ENCODE results near the gene SLC7A11.

Gene SLC7A11

GRCh38 chr4:138199568-138200235 lies 42.4 kb downstream of the SLC7A11 start:
- H3K4me3 ChIP-seq (ENCODE audit: low read length): peak overlapping the region; percentile 3
- no peak overlapping the region for H3K9ac ChIP-seq (ENCODE audit: low read length)
- no peaks in the 10 kb centered on the region for H3K36me3 ChIP-seq (ENCODE audit: control insufficient read depth, insufficient read depth, low read length)
- no peaks in the 10 kb centered on the region for H3K27me3 ChIP-seq (ENCODE audit: control insufficient read depth, insufficient read depth, low read length)
- no peaks in the 10 kb centered on the region for H3K4me1 ChIP-seq (ENCODE audit: control insufficient read depth, insufficient read depth, low read length)
- no peak overlapping the region for H3K27ac ChIP-seq (ENCODE audit: low read depth, low read length)

GRCh38 chr4:138196153-138196552 lies 46.0 kb downstream of the SLC7A11 start:
- Histone ChIP-seq H3K27ac (ENCODE audit: low read depth, low read length) (no peak overlapping the region), H3K9ac (ENCODE audit: low read length) (no peak overlapping the region), H3K27me3 (ENCODE audit: control insufficient read depth, insufficient read depth, low read length) (no peaks in the 10 kb centered on the region), H3K4me1 (ENCODE audit: control insufficient read depth, insufficient read depth, low read length) (no peaks in the 10 kb centered on the region), H3K36me3 (ENCODE audit: control insufficient read depth, insufficient read depth, low read length) (no peaks in the 10 kb centered on the region), H3K4me3 (ENCODE audit: low read length) (no peak overlapping the region)

GRCh38 chr4:138193963-138194362 lies 48.2 kb downstream of the SLC7A11 start:
- H3K27me3 ChIP-seq (ENCODE audit: control insufficient read depth, insufficient read depth, low read length): no peaks in the 10 kb centered on the region
- H3K4me3 ChIP-seq (ENCODE audit: low read length): no peak overlapping the region
- H3K9ac ChIP-seq (ENCODE audit: low read length): no peak overlapping the region
- no peaks in the 10 kb centered on the region for H3K36me3 ChIP-seq (ENCODE audit: control insufficient read depth, insufficient read depth, low read length)
- no peaks in the 10 kb centered on the region for H3K4me1 ChIP-seq (ENCODE audit: control insufficient read depth, insufficient read depth, low read length)
- no peak overlapping the region for H3K27ac ChIP-seq (ENCODE audit: low read depth, low read length)

GRCh38 chr4:138192113-138192512 lies 50.0 kb downstream of the SLC7A11 start:
- Histone ChIP-seq H3K4me1 (ENCODE audit: control insufficient read depth, insufficient read depth, low read length) (no peaks in the 10 kb centered on the region), H3K4me3 (ENCODE audit: low read length) (no peak overlapping the region), H3K9ac (ENCODE audit: low read length) (no peak overlapping the region), H3K27me3 (ENCODE audit: control insufficient read depth, insufficient read depth, low read length) (no peaks in the 10 kb centered on the region), H3K27ac (ENCODE audit: low read depth, low read length) (no peak overlapping the region), H3K36me3 (ENCODE audit: control insufficient read depth, insufficient read depth, low read length) (no peaks in the 10 kb centered on the region)

GRCh38 chr4:138190452-138190858 lies 51.7 kb downstream of the SLC7A11 start:
- no peaks in the 10 kb centered on the region for H3K27me3 ChIP-seq (ENCODE audit: control insufficient read depth, insufficient read depth, low read length)
- H3K9ac ChIP-seq (ENCODE audit: low read length): no peak overlapping the region
- no peak overlapping the region for H3K27ac ChIP-seq (ENCODE audit: low read depth, low read length)
- H3K4me3 ChIP-seq (ENCODE audit: low read length): no peak overlapping the region
- no peaks in the 10 kb centered on the region for H3K4me1 ChIP-seq (ENCODE audit: control insufficient read depth, insufficient read depth, low read length)
- no peaks in the 10 kb centered on the region for H3K36me3 ChIP-seq (ENCODE audit: control insufficient read depth, insufficient read depth, low read length)

GRCh38 chr4:138189206-138189605 lies 52.9 kb downstream of the SLC7A11 start:
- Histone ChIP-seq H3K4me1 (ENCODE audit: control insufficient read depth, insufficient read depth, low read length) (no peaks in the 10 kb centered on the region), H3K27me3 (ENCODE audit: control insufficient read depth, insufficient read depth, low read length) (no peaks in the 10 kb centered on the region), H3K4me3 (ENCODE audit: low read length) (no peak overlapping the region), H3K36me3 (ENCODE audit: control insufficient read depth, insufficient read depth, low read length) (no peaks in the 10 kb centered on the region), H3K9ac (ENCODE audit: low read length) (no peak overlapping the region), H3K27ac (ENCODE audit: low read depth, low read length) (no peak overlapping the region)

GRCh38 chr4:138188406-138189084 lies 53.6 kb downstream of the SLC7A11 start:
- Histone ChIP-seq H3K4me3 (ENCODE audit: low read length) (no peak overlapping the region), H3K27me3 (ENCODE audit: control insufficient read depth, insufficient read depth, low read length) (no peaks in the 10 kb centered on the region), H3K36me3 (ENCODE audit: control insufficient read depth, insufficient read depth, low read length) (no peaks in the 10 kb centered on the region), H3K4me1 (ENCODE audit: control insufficient read depth, insufficient read depth, low read length) (no peaks in the 10 kb centered on the region), H3K9ac (ENCODE audit: low read length) (no peak overlapping the region), H3K27ac (ENCODE audit: low read depth, low read length) (no peak overlapping the region)

- H3K9ac ChIP-seq (ENCODE audit: low read length): no peak overlapping the region
- H3K4me1 ChIP-seq (ENCODE audit: control insufficient read depth, insufficient read depth, low read length): no peaks in the 10 kb centered on the region
- H3K27ac ChIP-seq (ENCODE audit: low read depth, low read length): no peak overlapping the region
- H3K27me3 ChIP-seq (ENCODE audit: control insufficient read depth, insufficient read depth, low read length): no peaks in the 10 kb centered on the region
- no peaks in the 10 kb centered on the region for H3K36me3 ChIP-seq (ENCODE audit: control insufficient read depth, insufficient read depth, low read length)
- no peak overlapping the region for H3K4me3 ChIP-seq (ENCODE audit: low read length)
Observed at GRCh38 chr4:138185859-138186645, 56.1 kb downstream of the SLC7A11 start.

- no peaks in the 10 kb centered on the region for H3K4me1 ChIP-seq (ENCODE audit: control insufficient read depth, insufficient read depth, low read length)
- no peak overlapping the region for H3K27ac ChIP-seq (ENCODE audit: low read depth, low read length)
- no peaks in the 10 kb centered on the region for H3K36me3 ChIP-seq (ENCODE audit: control insufficient read depth, insufficient read depth, low read length)
Observed at GRCh38 chr4:138184886-138185285, 57.3 kb downstream of the SLC7A11 start.

GRCh38 chr4:138182838-138183426 lies 59.2 kb downstream of the SLC7A11 start:
- H3K9ac ChIP-seq (ENCODE audit: low read length): no peak overlapping the region
- no peak overlapping the region for H3K27ac ChIP-seq (ENCODE audit: low read depth, low read length)
- H3K27me3 ChIP-seq (ENCODE audit: control insufficient read depth, insufficient read depth, low read length): no peaks in the 10 kb centered on the region
- no peaks in the 10 kb centered on the region for H3K4me1 ChIP-seq (ENCODE audit: control insufficient read depth, insufficient read depth, low read length)
- H3K4me3 ChIP-seq (ENCODE audit: low read length): no peak overlapping the region
- H3K36me3 ChIP-seq (ENCODE audit: control insufficient read depth, insufficient read depth, low read length): no peaks in the 10 kb centered on the region

More at GRCh38 chr4:138184886-138185285, 57.3 kb downstream of the SLC7A11 start:
- Histone ChIP-seq H3K27me3 (ENCODE audit: control insufficient read depth, insufficient read depth, low read length) (no peaks in the 10 kb centered on the region), H3K4me3 (ENCODE audit: low read length) (no peak overlapping the region), H3K9ac (ENCODE audit: low read length) (no peak overlapping the region)

GRCh38 chr4:138181287-138181686 lies 60.9 kb downstream of the SLC7A11 start:
- no peaks in the 10 kb centered on the region for H3K36me3 ChIP-seq (ENCODE audit: control insufficient read depth, insufficient read depth, low read length)
- no peak overlapping the region for H3K9ac ChIP-seq (ENCODE audit: low read length)
- no peak overlapping the region for H3K4me3 ChIP-seq (ENCODE audit: low read length)
- H3K27me3 ChIP-seq (ENCODE audit: control insufficient read depth, insufficient read depth, low read length): no peaks in the 10 kb centered on the region
- H3K27ac ChIP-seq (ENCODE audit: low read depth, low read length): no peak overlapping the region
- no peaks in the 10 kb centered on the region for H3K4me1 ChIP-seq (ENCODE audit: control insufficient read depth, insufficient read depth, low read length)

GRCh38 chr4:138178566-138178965 lies 63.6 kb downstream of the SLC7A11 start:
- Histone ChIP-seq H3K27me3 (ENCODE audit: control insufficient read depth, insufficient read depth, low read length) (no peaks in the 10 kb centered on the region), H3K4me3 (ENCODE audit: low read length) (no peak overlapping the region)

More at GRCh38 chr4:138178566-138178965, 63.6 kb downstream of the SLC7A11 start:
- H3K36me3 ChIP-seq (ENCODE audit: control insufficient read depth, insufficient read depth, low read length): no peaks in the 10 kb centered on the region
- H3K4me1 ChIP-seq (ENCODE audit: control insufficient read depth, insufficient read depth, low read length): no peaks in the 10 kb centered on the region
- H3K27ac ChIP-seq (ENCODE audit: low read depth, low read length): no peak overlapping the region
- no peak overlapping the region for H3K9ac ChIP-seq (ENCODE audit: low read length)
